HG03442 (cell line): ENCODE results near the gene RASGRF1.
A peak's percentile ranks its signal among the peaks of the same experiment; 100 is the strongest.

Experiments
- ATAC-seq: cut with Tn5 transposase; IDR thresholded peaks from one replicate; pipeline ENCODE4 v1.9.1; 2021; ENCODE audit warnings: mild to moderate bottlenecking, moderate library complexity; ENCODE audit not compliant: unreplicated experiment

The RASGRF1 gene

GRCh38 chr15:78988361-78988911, 102.1 kb downstream of the RASGRF1 start:
- peak; percentile 53 for ATAC-seq

- no peak for ATAC-seq
Measured at GRCh38 chr15:78987556-78988360, 102.8 kb downstream of the RASGRF1 start.

GRCh38 chr15:78985859-78986475, 104.6 kb downstream of the RASGRF1 start:
- ATAC-seq: no peak

- no peak for ATAC-seq
Measured at GRCh38 chr15:78984041-78984440, 106.5 kb downstream of the RASGRF1 start.

- no peak for ATAC-seq
Measured at GRCh38 chr15:78983146-78983918, 107.2 kb downstream of the RASGRF1 start.

- no peak for ATAC-seq
Measured at GRCh38 chr15:78982736-78983135, 107.8 kb downstream of the RASGRF1 start.

- no peak for ATAC-seq
Measured at GRCh38 chr15:78981532-78982313, 108.9 kb downstream of the RASGRF1 start.

- ATAC-seq: no peak
Measured at GRCh38 chr15:78979456-78980320, 110.9 kb downstream of the RASGRF1 start.

- ATAC-seq: no peak
Measured at GRCh38 chr15:78978601-78979179, 111.9 kb downstream of the RASGRF1 start.

GRCh38 chr15:78977591-78978347, 112.8 kb downstream of the RASGRF1 start:
- peak; percentile 22 for ATAC-seq

GRCh38 chr15:78977091-78977571, 113.4 kb downstream of the RASGRF1 start:
- ATAC-seq: peak; percentile 60

GRCh38 chr15:78976691-78977090, 113.9 kb downstream of the RASGRF1 start:
- ATAC-seq: peak; percentile 16

- no peak for ATAC-seq
Measured at GRCh38 chr15:78974272-78974918, 116.2 kb downstream of the RASGRF1 start.

- ATAC-seq: no peak
Measured at GRCh38 chr15:78969687-78970349, 120.8 kb downstream of the RASGRF1 start.

GRCh38 chr15:78968539-78969271, 121.9 kb downstream of the RASGRF1 start:
- ATAC-seq: no peak

GRCh38 chr15:78968114-78968513, 122.5 kb downstream of the RASGRF1 start:
- no peak for ATAC-seq

- ATAC-seq: no peak
Measured at GRCh38 chr15:78960308-78960707, 130.3 kb downstream of the RASGRF1 start.
